K562 (cell line): Measurements from ENCODE around the gene PRKACA. TPM values are rescaled to one million over a fixed set of nuclear protein-coding genes. Genes with fewer than 3 reads are reported as not detected.

Experiments used
- BRD9 ChIP-seq: fragments of 450-650 bp; IDR thresholded peaks from 2 replicates; pipeline ENCODE4 v1.6.1; 2018; ENCODE audit warnings: low read depth; ENCODE audit not compliant: partially characterized antibody
- ELK3 ChIP-seq: fragments of 450-650 bp; formaldehyde crosslinking; IDR thresholded peaks from 2 replicates; pipeline ENCODE4 v1.4.0; 2020; ENCODE audit warnings: mild to moderate bottlenecking
- HNRNPLL ChIP-seq: fragments of 200-400 bp; formaldehyde crosslinking; IDR thresholded peaks from 2 replicates; pipeline ENCODE4 v1.6.1; 2017; ENCODE audit warnings: low read length, low read depth, mild to moderate bottlenecking; ENCODE audit not compliant: poor library complexity, severe bottlenecking
- MNT ChIP-seq, 2 experiments: fragments of 450-650 bp; conservative IDR thresholded peaks; 2 replicates each; pipeline ENCODE4 v1.6.1; 2017; ENCODE audit warnings: mild to moderate bottlenecking in 2 of 2, moderate library complexity in 2 of 2
- RUNX1 ChIP-seq: sonication (generic); IDR thresholded peaks from 2 replicates; pipeline ENCODE4 v1.6.1; 2016; ENCODE audit warnings: antibody characterized with exemption, low read depth
- SIN3B ChIP-seq: fragments of 450-650 bp; IDR thresholded peaks from 2 replicates; pipeline ENCODE4 v1.6.1; 2017; ENCODE audit warnings: low read depth, mild to moderate bottlenecking, moderate library complexity
- ZBTB7A ChIP-seq: IDR thresholded peaks from 2 replicates; pipeline ENCODE4 v1.6.1; 2011; ENCODE audit warnings: low read depth, mild to moderate bottlenecking, low read length, moderate library complexity, borderline replicate concordance; ENCODE audit not compliant: control insufficient read depth
- ZNF121 ChIP-seq: sonication (generic); formaldehyde crosslinking; conservative IDR thresholded peaks from 2 replicates; pipeline ENCODE4 v1.8.0; 2022; ENCODE audit warnings: missing genetic modification reagents
- ZNF318 ChIP-seq, 2 experiments: fragments of 450-650 bp; IDR thresholded peaks; 2 replicates each; pipeline ENCODE4 v1.6.1; 2016; ENCODE audit warnings: mild to moderate bottlenecking in 2 of 2, borderline replicate concordance in 1 of 2, low read depth in 1 of 2, moderate library complexity in 1 of 2
- ZNF395 ChIP-seq: fragments of 200-800 bp; sonication (Bioruptor generic); IDR thresholded peaks from 2 replicates; pipeline ENCODE4 v1.6.1; 2017; ENCODE audit warnings: missing genetic modification characterization, missing compliant biosample characterization
- ZNF444 ChIP-seq: fragments of 250-450 bp; sonication (Bioruptor Pico); IDR thresholded peaks from 2 replicates; pipeline ENCODE4 v1.4.0; 2020; ENCODE audit warnings: mild to moderate bottlenecking, moderate library complexity
- ZNF551 ChIP-seq: fragments of 250-450 bp; sonication (Bioruptor Pico); IDR thresholded peaks from 2 replicates; pipeline ENCODE4 v1.5.0; 2021; ENCODE audit warnings: mild to moderate bottlenecking, moderate library complexity
- ZNF695 ChIP-seq: fragments of 450-650 bp; formaldehyde crosslinking; IDR thresholded peaks from 2 replicates; pipeline ENCODE4 v1.4.0; 2020; ENCODE audit warnings: mild to moderate bottlenecking, moderate library complexity
- ZNF778 ChIP-seq: fragments of 450-650 bp; formaldehyde crosslinking; IDR thresholded peaks from 2 replicates; pipeline ENCODE4 v1.4.0; 2020; ENCODE audit warnings: mild to moderate bottlenecking, moderate library complexity
- polyA plus RNA-seq, 8 experiments: library from polyadenylated mRNA; depleted of rRNA in 4 of 8; stranded (reverse) in 5 of 8; unstranded in 3 of 8; fragments of >200 nt; fragmentation: Nextera tagmentation in 2 of 8; fragmentation: Illumina TruSeq in 1 of 8; extraction: Ambion mirVana in 2 of 8; extraction: Trizol in 1 of 8; gene quantifications; 2 replicates each; pipeline versions ENCODE4 v1.2.1 to v1.2.3, GENCODE V29; 2011 to 2014; ENCODE audit warnings: inconsistent platforms in 1 of 8, missing spikeins in 1 of 8
- total RNA-seq, 7 experiments: library from RNA; depleted of rRNA in 6 of 7; stranded (reverse); fragments of >200 nt in 6 of 7; fragmentation: Illumina TruSeq in 2 of 7; extraction: Trizol in 2 of 7; gene quantifications; 2 replicates each; pipeline versions ENCODE4 v1.2.1 to v1.2.3, GENCODE V29; 2011 to 2021; ENCODE audit warnings: low replicate concordance in 1 of 7

PRKACA gene
- total and polyA plus RNA-seq, 9 of the 15 experiments (the other 6 are each of a cell fraction or from before 2014, with no cell fraction given), result 1.2 to 63.1 (median 13.0) TPM

GRCh38 chr19:14073925-14074838, 43.4 kb downstream of the PRKACA start (continued):
- TF ChIP-seq ZNF121 (CRISPR knock-in tag) (no peak), RUNX1 (no peak), BRD9 (no peak), ZNF444 (CRISPR knock-in tag) (no peak), HNRNPLL (peak; percentile 85), ZNF395 (CRISPR knock-in tag) (no peak), MNT (conservative IDR thresholded peaks at IDR 0.05) (0 out of 4 replicates have a peak, but pooled peaks of 1 of the 2 experiments have one; percentile 29), ZNF778 (CRISPR knock-in tag) (no peak), ZNF551 (CRISPR knock-in tag) (no peak), SIN3B (no peak), ELK3 (CRISPR knock-in tag) (no peak), ZNF695 (no peak), ZBTB7A (peak; percentile 55; the same call in 1 of the 2 replicates), ZNF318 (IDR thresholded peaks at IDR 0.05; ENCODE audit: borderline replicate concordance in 1 of 2, low read depth in 1 of 2) (no peak)
